Thyroid gland (tissue), 4 donors: ENCODE measurements around the gene TP63. TPM values are rescaled to one million over a fixed set of nuclear protein-coding genes. Genes with fewer than 3 reads are reported as not detected.
"Not testable (repeated sequence)": the region's sequence is repeated elsewhere in the genome, so short reads cannot be mapped to it uniquely, and the experiment has no call there.

Source experiments
- DNase-seq, 2 donors: peaks; one replicate each; pipeline ENCODE4 v3.0.0-alpha.2; 2019
- H3K27ac ChIP-seq, 3 donors: fragments of 200-600 bp; sonication (generic); 1 replicate in 2 of 3; 2 replicates in 1 of 3; pipeline ENCODE4 v1.5.1; 2016 to 2019; ENCODE audit warnings: mild to moderate bottlenecking in 1 of 3, moderate library complexity in 1 of 3
- H3K27me3 ChIP-seq: fragments of 200-600 bp; sonication (generic); one replicate; pipeline ENCODE4 v1.5.1; 2019
- H3K36me3 ChIP-seq, 2 donors: fragments of 200-600 bp; sonication (generic); one replicate each; pipeline ENCODE4 v1.5.1; 2016 to 2019
- H3K4me1 ChIP-seq, 2 donors: fragments of 200-600 bp; sonication (generic); one replicate each; pipeline ENCODE4 v1.5.1; 2017 to 2019
- H3K4me3 ChIP-seq, 3 donors: fragments of 200-600 bp; sonication (generic); replicated peaks in 1 of 3; 1 replicate in 2 of 3; 2 replicates in 1 of 3; pipeline ENCODE4 v1.5.1; 2016; ENCODE audit warnings: mild to moderate bottlenecking in 1 of 3
- H3K9me3 ChIP-seq: fragments of 200-600 bp; sonication (generic); one replicate; pipeline ENCODE4 v1.5.1; 2017
- POLR2A ChIP-seq, 2 donors: fragments of 450-650 bp; IDR thresholded peaks; one replicate each; pipeline ENCODE4 v1.6.1; 2017; ENCODE audit warnings: antibody characterized with exemption in 2 of 2, mild to moderate bottlenecking in 2 of 2, moderate library complexity in 1 of 2
- WGBS, 2 donors: methylation state at CpG; one replicate each; pipeline ENCODE4 v1.1.5; 2017; 5-methylcytosine and 5-hydroxymethylcytosine counted together
- intact Hi-C: fragments of 100-400 bp; cut with DNase I; formaldehyde crosslinking; loops from one replicate; pipeline ENCODE4 v1.15.1; 2023
- total RNA-seq, 4 donors: library from RNA; depleted of rRNA; stranded (reverse); fragments of >200 nt; gene quantifications; one replicate each; pipeline ENCODE4 v1.2.3, GENCODE V29; 2016
- TF ChIP-seq, protein P1 (sequence below), 6 experiments: fragments of 200-600 bp in 3 of 6; fragments of 450-650 bp in 3 of 6; sonication (generic) in 3 of 6; IDR thresholded peaks; one replicate each; pipeline ENCODE4 v1.5.1; 2016 to 2019; ENCODE audit warnings: antibody characterized with exemption in 6 of 6, mild to moderate bottlenecking in 2 of 6, inconsistent platforms in 1 of 6, moderate library complexity in 1 of 6

TP63 gene
- total RNA-seq, 4 donors from 2014 or later, result 1.2 to 1.3 TPM; not detected in 2

DNA sequence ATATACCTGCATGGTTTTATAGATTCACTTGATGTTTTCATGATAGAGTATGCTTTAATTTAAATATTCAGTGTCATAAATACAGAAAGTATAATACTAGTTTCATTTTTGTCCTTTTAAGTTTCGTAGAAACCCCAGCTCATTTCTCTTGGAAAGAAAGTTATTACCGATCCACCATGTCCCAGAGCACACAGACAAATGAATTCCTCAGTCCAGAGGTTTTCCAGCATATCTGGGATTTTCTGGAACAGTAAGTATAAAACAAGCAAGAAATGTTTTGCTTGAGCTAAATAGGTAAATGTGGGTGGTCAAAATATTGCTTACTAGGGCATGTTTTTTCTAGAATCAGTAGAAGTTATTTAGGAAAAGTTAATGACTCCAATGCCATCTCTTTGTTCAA lies 106.4 kb downstream of the TP63 start:
- Histone ChIP-seq H3K27ac (no peak overlapping the region), H3K4me3 (no peak overlapping the region), H3K36me3 (no peaks in the 10 kb centered on the region), H3K27me3 (no peaks in the 10 kb centered on the region), H3K9me3 (no peaks in the 10 kb centered on the region), H3K4me1 (no peaks in the 10 kb centered on the region)
- TF ChIP-seq POLR2A (IDR thresholded peaks at IDR 0.05), result no peak
- intact Hi-C loops, result no loop called here
- 90 to 91% methylated on average over 2 of the region's 2 CpGs for WGBS, 2 donors
- no peak for DNase-seq

DNA sequence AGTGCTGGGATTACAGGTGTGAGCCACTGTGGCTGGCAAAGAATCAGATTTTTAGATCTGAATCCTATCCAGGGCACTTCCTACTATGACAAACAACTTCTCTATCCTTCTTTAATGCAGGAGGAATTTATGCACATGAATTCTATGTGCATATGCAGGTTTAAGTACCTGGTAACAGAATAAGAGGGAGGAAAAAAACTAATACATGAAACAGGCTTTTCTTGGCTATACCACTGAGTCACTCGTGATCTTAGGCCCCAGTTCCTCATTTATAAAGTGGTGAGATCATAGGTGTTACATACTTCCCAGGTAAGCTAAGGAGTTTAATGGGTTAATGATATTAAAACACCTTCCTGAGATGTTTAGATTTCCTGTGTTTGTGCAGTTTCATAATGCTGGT lies 108.2 kb downstream of the TP63 start:
- Histone ChIP-seq H3K36me3 (no peaks in the 10 kb centered on the region), H3K9me3 (no peaks in the 10 kb centered on the region), H3K4me1 (no peaks in the 10 kb centered on the region), H3K27ac (no peak overlapping the region), H3K4me3 (no peak overlapping the region), H3K27me3 (no peaks in the 10 kb centered on the region)
- no peak for DNase-seq
- 81 to 94% methylated on average over 1 of the region's 1 CpG for WGBS, 2 donors
- no peak for TF ChIP-seq POLR2A (IDR thresholded peaks at IDR 0.05)
- TF ChIP-seq, protein P1, sequence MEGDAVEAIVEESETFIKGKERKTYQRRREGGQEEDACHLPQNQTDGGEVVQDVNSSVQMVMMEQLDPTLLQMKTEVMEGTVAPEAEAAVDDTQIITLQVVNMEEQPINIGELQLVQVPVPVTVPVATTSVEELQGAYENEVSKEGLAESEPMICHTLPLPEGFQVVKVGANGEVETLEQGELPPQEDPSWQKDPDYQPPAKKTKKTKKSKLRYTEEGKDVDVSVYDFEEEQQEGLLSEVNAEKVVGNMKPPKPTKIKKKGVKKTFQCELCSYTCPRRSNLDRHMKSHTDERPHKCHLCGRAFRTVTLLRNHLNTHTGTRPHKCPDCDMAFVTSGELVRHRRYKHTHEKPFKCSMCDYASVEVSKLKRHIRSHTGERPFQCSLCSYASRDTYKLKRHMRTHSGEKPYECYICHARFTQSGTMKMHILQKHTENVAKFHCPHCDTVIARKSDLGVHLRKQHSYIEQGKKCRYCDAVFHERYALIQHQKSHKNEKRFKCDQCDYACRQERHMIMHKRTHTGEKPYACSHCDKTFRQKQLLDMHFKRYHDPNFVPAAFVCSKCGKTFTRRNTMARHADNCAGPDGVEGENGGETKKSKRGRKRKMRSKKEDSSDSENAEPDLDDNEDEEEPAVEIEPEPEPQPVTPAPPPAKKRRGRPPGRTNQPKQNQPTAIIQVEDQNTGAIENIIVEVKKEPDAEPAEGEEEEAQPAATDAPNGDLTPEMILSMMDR (IDR thresholded peaks at IDR 0.05), result no peak
- intact Hi-C loops, result no loop called here

DNA sequence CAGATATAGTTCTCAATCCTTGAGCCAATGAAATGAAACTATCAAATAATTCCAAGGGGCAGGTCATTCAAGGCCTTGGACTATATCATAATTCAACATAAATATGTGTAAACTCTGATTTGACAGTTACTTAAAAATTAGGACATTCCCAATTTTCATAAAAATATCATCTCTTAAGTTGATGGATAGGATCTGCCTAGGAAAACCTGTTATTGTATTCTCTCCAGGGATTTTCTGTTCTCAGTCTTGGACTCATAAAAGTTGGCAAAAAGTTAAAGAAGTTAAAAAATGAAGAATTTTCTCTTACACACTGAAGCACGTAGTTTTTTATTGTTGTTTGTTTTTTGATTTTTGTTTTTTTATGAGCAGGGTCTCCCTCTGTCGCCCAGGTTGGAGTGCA lies 109.0 kb downstream of the TP63 start:
- no peaks in the 10 kb centered on the region for H3K9me3 ChIP-seq
- TF ChIP-seq, protein P1 (IDR thresholded peaks at IDR 0.05), result no peak
- TF ChIP-seq POLR2A (IDR thresholded peaks at IDR 0.05), result no peak
- H3K4me3 ChIP-seq, result no peak overlapping the region
- intact Hi-C loops, result no loop called here
- no peaks in the 10 kb centered on the region for H3K27me3 ChIP-seq
- WGBS, 2 donors, result 84 to 92% methylated on average over 2 of the region's 2 CpGs
- no peaks in the 10 kb centered on the region for H3K36me3 ChIP-seq
- DNase-seq, result no peak
- no peak overlapping the region for H3K27ac ChIP-seq
- no peaks in the 10 kb centered on the region for H3K4me1 ChIP-seq

DNA sequence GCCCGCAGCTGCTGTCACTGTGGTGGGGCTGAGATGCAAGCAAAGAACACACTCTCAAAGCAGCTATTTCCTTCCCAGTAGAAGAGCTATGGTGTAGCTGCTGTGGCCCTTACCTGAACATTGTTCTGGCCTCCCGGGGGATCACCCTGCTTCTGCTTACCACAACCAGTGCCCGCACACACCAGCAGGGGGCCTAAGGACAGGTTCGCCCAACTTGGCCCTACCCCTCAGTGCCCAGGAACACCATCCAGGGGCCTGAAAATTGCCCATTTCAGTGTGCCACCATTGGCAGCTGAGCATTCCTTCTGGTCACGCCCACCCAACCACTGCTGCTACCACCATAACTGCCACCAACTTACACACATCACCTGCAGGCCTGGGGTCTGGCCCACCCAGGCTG lies 113.0 kb downstream of the TP63 start:
- H3K27ac ChIP-seq, result no peak overlapping the region
- H3K9me3 ChIP-seq, result no peaks in the 10 kb centered on the region
- H3K4me1 ChIP-seq, result no peaks in the 10 kb centered on the region
- H3K27me3 ChIP-seq, result no peaks in the 10 kb centered on the region
- intact Hi-C loops, result no loop called here
- TF ChIP-seq, protein P1 (IDR thresholded peaks at IDR 0.05), result no peak
- TF ChIP-seq POLR2A (IDR thresholded peaks at IDR 0.05), result no peak
- H3K4me3 ChIP-seq, result no peak overlapping the region
- H3K36me3 ChIP-seq, result no peaks in the 10 kb centered on the region
- 90 to 100% methylated on average over 3 to 5 of the region's 5 CpGs for WGBS, 2 donors
- no peak for DNase-seq

DNA sequence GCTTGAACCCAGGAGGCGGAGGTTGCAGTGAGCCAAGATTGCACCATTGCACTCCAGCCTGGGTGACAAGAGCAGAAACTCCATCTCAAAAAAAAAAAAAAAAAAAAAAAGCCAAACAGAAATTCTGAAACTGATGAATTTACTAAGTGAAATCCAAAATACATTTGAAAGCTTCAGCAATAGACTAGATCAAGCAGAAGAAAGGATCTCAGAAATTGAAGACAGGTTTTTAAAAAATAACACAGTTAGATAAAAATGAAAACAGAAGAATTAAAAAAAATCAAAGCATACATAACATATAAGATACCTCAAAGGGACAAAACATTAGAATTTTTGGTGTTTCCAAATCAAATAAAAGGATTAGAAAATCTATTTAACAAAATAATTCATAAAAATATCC lies 114.4 kb downstream of the TP63 start:
- no peaks in the 10 kb centered on the region for H3K4me1 ChIP-seq
- H3K9me3 ChIP-seq, result no peaks in the 10 kb centered on the region
- intact Hi-C loops, result no loop called here
- no peaks in the 10 kb centered on the region for H3K36me3 ChIP-seq
- 100% methylated on average over 1 of the region's 1 CpG for WGBS, 2 donors
- no peak for TF ChIP-seq POLR2A (IDR thresholded peaks at IDR 0.05)
- TF ChIP-seq, protein P1 (IDR thresholded peaks at IDR 0.05), result no peak
- no peak overlapping the region for H3K4me3 ChIP-seq
- no peak overlapping the region for H3K27ac ChIP-seq
- no peaks in the 10 kb centered on the region for H3K27me3 ChIP-seq
- DNase-seq, result no peak

DNA sequence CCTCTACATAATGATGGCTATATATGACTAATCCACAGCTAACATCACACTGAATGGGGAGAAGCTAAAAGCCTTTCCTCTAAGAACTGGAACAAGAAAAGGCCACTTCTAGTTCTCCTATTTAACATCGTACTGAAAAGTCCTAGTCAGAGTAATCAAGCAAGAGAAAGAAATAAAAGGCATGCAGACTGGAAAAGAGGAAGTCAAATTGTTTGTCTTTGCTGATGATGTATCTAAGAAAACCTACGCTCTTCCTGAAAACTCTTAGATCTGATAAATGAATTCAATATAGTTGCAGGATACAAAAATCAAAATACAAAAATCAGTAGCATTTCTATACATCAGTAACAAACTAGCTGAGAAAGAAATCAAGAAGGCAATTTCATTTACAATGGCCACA lies 116.9 kb downstream of the TP63 start:
- Histone ChIP-seq H3K4me1 (no peaks in the 10 kb centered on the region), H3K4me3 (no peak overlapping the region), H3K9me3 (no peaks in the 10 kb centered on the region), H3K27me3 (no peaks in the 10 kb centered on the region), H3K36me3 (no peaks in the 10 kb centered on the region), H3K27ac (no peak overlapping the region)
- WGBS, 2 donors, result 63 to 65% methylated on average over 2 of the region's 2 CpGs
- intact Hi-C loops, result no loop called here
- no peak for TF ChIP-seq POLR2A (IDR thresholded peaks at IDR 0.05)
- TF ChIP-seq, protein P1 (IDR thresholded peaks at IDR 0.05), result no peak
- no peak for DNase-seq

DNA sequence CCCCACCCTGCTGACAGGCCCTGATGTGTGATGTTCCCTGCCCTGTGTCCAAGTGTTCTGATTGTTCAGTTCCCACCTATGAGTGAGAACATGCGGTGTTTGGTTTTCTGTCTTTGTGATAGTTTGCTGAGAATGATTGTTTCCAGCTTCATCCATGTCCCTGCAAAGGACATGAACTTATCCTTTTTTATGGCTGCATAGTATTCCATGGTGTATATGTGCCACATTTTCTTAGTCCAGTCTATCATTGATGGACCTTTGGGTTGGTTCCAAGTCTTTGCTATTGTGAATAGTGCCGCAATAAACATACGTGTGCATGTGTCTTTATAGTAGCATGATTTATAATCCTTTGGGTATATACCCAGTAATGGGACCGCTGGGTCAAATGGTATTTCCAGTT lies 119.8 kb downstream of the TP63 start:
- H3K4me3 ChIP-seq, DNase-seq, H3K27ac ChIP-seq, intact Hi-C loops, H3K4me1 ChIP-seq, H3K27me3 ChIP-seq, H3K36me3 ChIP-seq, H3K9me3 ChIP-seq: not testable (repeated sequence)
- WGBS, 2 donors, result 97 to 100% methylated on average over 4 of the region's 4 CpGs
